Transverse colon (tissue), 4 donors: ENCODE measurements around the gene STK11. TPM values are rescaled to one million over a fixed set of nuclear protein-coding genes. Genes with fewer than 3 reads are reported as not detected.

Experiments used
- DNase-seq: peaks from one replicate; pipeline ENCODE4 v3.0.0-alpha.2; 2019
- H3K27ac ChIP-seq, 4 donors: fragments of 200-600 bp; sonication (generic); 2 replicates each; pipeline ENCODE4 v1.5.1; 2016 to 2018; ENCODE audit warnings: inconsistent platforms in 4 of 4
- H3K27me3 ChIP-seq: fragments of 200-600 bp; sonication (generic); 2 replicates; pipeline ENCODE4 v1.5.1; 2017; ENCODE audit warnings: inconsistent platforms
- H3K36me3 ChIP-seq, 4 donors: fragments of 200-600 bp; sonication (generic); 2 replicates each; pipeline ENCODE4 v1.5.1; 2017 to 2019; ENCODE audit warnings: inconsistent platforms in 4 of 4
- H3K4me1 ChIP-seq, 4 donors: fragments of 200-600 bp; sonication (generic); 2 replicates each; pipeline ENCODE4 v1.5.1; 2017 to 2020; ENCODE audit warnings: inconsistent platforms in 4 of 4
- H3K4me3 ChIP-seq, 4 donors: fragments of 200-600 bp; sonication (generic); 1 replicate in 1 of 4; 2 replicates in 3 of 4; pipeline versions ENCODE4 v1.5.1 to v1.6.1; 2017 to 2019; ENCODE audit warnings: inconsistent platforms in 4 of 4
- H3K9me3 ChIP-seq, 2 donors: fragments of 200-600 bp; sonication (generic); 2 replicates each; pipeline ENCODE4 v1.5.1; 2017 to 2019; ENCODE audit warnings: inconsistent platforms in 2 of 2
- CTCF ChIP-seq, 5 experiments: fragments of 200-600 bp in 3 of 5; fragments of 450-650 bp in 2 of 5; sonication (generic) in 3 of 5; IDR thresholded peaks; 1 replicate in 2 of 5; 2 replicates in 3 of 5; pipeline ENCODE4 v1.5.1; 2016 to 2017; ENCODE audit warnings: antibody characterized with exemption in 5 of 5, inconsistent platforms in 3 of 5, mild to moderate bottlenecking in 2 of 5, moderate library complexity in 1 of 5
- EP300 ChIP-seq: sonication (generic); formaldehyde crosslinking; IDR thresholded peaks from one replicate; pipeline ENCODE4 v1.6.1; 2017; ENCODE audit warnings: antibody characterized with exemption, low read depth
- POLR2A ChIP-seq: fragments of 450-650 bp; IDR thresholded peaks from one replicate; pipeline ENCODE4 v1.6.1; 2016; ENCODE audit warnings: antibody characterized with exemption, mild to moderate bottlenecking, moderate library complexity
- POLR2AphosphoS5 ChIP-seq, 3 donors: sonication (generic); formaldehyde crosslinking; IDR thresholded peaks; one replicate each; pipeline ENCODE4 v1.6.1; 2016; ENCODE audit warnings: antibody characterized with exemption in 3 of 3
- WGBS, 2 donors: methylation state at CpG; one replicate each; pipeline ENCODE4 v1.1.5; 2018; ENCODE audit warnings: low coverage in 1 of 2; 5-methylcytosine and 5-hydroxymethylcytosine counted together
- in situ Hi-C, 4 donors: fragments of 200-750 bp; cut with MboI; loops; one replicate each; pipeline versions ENCODE4 v1.15.0 to v1.15.1; 2017; ENCODE audit warnings: low sequenced_read_pairs in 3 of 4, low pct_ligation_motif_present in 1 of 4, low pct_unique_long_range_greater_than_20kb in 1 of 4
- intact Hi-C: fragments of 100-400 bp; cut with DNase I; formaldehyde crosslinking; loops from one replicate; pipeline ENCODE4 v1.15.1; 2023; ENCODE audit warnings: low total_unique reads
- total RNA-seq, 4 donors: library from RNA; depleted of rRNA; stranded (reverse); fragments of >200 nt; gene quantifications; one replicate each; pipeline ENCODE4 v1.1.0, GENCODE V29; 2016

Gene STK11
- total RNA-seq, 4 donors from 2014 or later, result 93.7 to 152 (median 103) TPM

DNA sequence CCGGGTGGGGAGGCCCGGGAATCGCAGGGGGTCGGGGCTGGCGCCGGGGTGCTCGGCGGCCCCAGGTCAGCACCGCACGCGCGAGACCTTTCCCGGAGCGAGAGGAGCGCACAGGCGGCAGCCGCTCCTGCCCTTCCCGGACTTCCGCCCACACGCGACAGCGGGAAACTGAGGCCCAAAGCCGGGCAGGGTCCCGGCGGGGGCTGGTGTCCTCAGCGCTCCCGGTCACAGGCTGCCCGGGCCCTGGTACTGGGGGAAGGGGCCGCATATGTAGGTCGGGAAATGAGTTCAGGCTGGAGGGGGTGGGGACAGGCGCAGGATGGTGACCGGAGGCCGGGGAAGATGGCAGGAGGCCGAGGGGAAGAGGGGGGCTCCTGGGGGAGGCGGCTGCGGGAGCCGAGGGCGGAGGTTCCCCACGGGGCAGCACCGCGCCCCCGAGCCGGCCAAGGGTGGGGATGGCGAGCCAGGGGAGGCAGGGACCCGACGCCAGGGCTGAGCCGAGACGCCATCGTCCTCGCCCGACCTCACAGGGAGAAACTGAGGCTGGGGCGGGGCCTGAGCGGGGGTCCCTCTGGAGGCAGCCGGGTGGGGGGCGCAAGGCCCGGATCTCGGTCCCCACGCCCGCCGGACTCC is 31.6 kb downstream of the STK11 start:
- peaks cover 32 to 54% (median 45%) of the 10 kb centered on the region in 4 donors for H3K4me1 ChIP-seq
- DNase-seq, result no peak
- TF ChIP-seq POLR2AphosphoS5 (IDR thresholded peaks at IDR 0.05), result no peak
- TF ChIP-seq EP300, result no peak
- TF ChIP-seq POLR2A, result no peak
- no peak for TF ChIP-seq CTCF (IDR thresholded peaks at IDR 0.05)
- WGBS, 2 donors, result 1% methylated on average over 44 of the region's 60 CpGs; no CpG with 5 or more reads in 1 of the 2 donors
- in situ Hi-C loops (no loop called here), intact Hi-C loops (no loop called here)
- H3K9me3 ChIP-seq, result no peaks in the 10 kb centered on the region
- peak overlapping the region in 1 of 4 donors; percentile 36 for H3K27ac ChIP-seq
- H3K27me3 ChIP-seq, result peaks cover 46% of the 10 kb centered on the region
- no peaks in the 10 kb centered on the region for H3K36me3 ChIP-seq
- H3K4me3 ChIP-seq, result peak overlapping the region; percentile 29 to 56 (median 37)

- peaks cover 46% of the 10 kb centered on the region for H3K27me3 ChIP-seq
- in situ Hi-C loops, result no loop called here
- intact Hi-C loops, result no loop called here
- peak within 1 kb of the TSS; percentile 4 to 99 (median 98) for H3K27ac ChIP-seq
- H3K9me3 ChIP-seq, result no peaks in the 10 kb centered on the region
- TF ChIP-seq CTCF (IDR thresholded peaks at IDR 0.05) (no peak), POLR2A (no peak), POLR2AphosphoS5 (IDR thresholded peaks at IDR 0.05) (no peak), EP300 (no peak)
- H3K36me3 ChIP-seq, result no peaks in the 10 kb centered on the region
- peaks cover 35 to 54% (median 45%) of the 10 kb centered on the region in 4 donors for H3K4me1 ChIP-seq
- 1% methylated on average over 30 of the region's 87 CpGs; no CpG with 5 or more reads in 1 of the 2 donors for WGBS, 2 donors
- DNase-seq, result no peak
- peak within 1 kb of the TSS; percentile 29 to 56 (median 37) for H3K4me3 ChIP-seq
Measured at GRCh38 chr19:1237754-1238368, 32.3 kb downstream of the STK11 start, which contains the start of gene CBARP. Gene CBARP (minus strand): TSS chr19:1238005. CDS start chr19:1236100, 1,905 bp downstream.

- WGBS, 2 donors, result 45 to 78% methylated on average over 6 to 34 of the region's 34 CpGs
- Histone ChIP-seq H3K27ac (peak overlapping the region; percentile 98 to 99 (median 98)), H3K36me3 (no peaks in the 10 kb centered on the region), H3K4me1 (peaks cover 36 to 54% (median 45%) of the 10 kb centered on the region in 4 donors), H3K27me3 (peaks cover 43% of the 10 kb centered on the region), H3K4me3 (peak overlapping the region in 2 of 4 donors; percentile 40 to 41), H3K9me3 (no peaks in the 10 kb centered on the region)
- in situ Hi-C loops (no loop called here), intact Hi-C loops (no loop called here)
- DNase-seq, result no peak
- TF ChIP-seq POLR2A (no peak), EP300 (no peak), CTCF (IDR thresholded peaks at IDR 0.05) (no peak), POLR2AphosphoS5 (IDR thresholded peaks at IDR 0.05) (no peak)
Measured at GRCh38 chr19:1238369-1239303, 33.1 kb downstream of the STK11 start.

DNA sequence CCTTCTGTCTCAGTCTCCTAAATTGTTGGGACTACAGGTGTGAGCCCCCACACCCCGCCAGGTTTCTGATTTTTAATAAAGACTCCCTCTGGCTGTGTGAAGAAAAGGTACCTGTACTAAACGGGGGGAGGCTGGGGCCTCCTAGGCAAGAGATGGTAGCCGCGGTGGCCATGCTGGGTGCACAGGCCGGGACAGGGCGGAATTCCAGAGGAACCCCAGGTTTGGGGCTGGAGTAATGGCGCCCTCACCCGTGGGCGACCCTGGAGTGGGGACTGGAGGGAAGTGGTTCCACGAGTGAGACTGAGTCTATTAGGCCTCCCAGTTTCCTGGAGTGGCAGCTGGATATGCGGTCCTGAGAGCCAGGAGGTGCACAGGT is 33.8 kb downstream of the STK11 start:
- H3K4me1 ChIP-seq, result peaks cover 43 to 56% (median 49%) of the 10 kb centered on the region in 4 donors
- TF ChIP-seq EP300 (no peak), POLR2AphosphoS5 (IDR thresholded peaks at IDR 0.05) (no peak), POLR2A (no peak), CTCF (IDR thresholded peaks at IDR 0.05) (no peak)
- H3K4me3 ChIP-seq, result no peak overlapping the region
- no peaks in the 10 kb centered on the region for H3K36me3 ChIP-seq
- intact Hi-C loops, result no loop called here
- H3K9me3 ChIP-seq, result no peaks in the 10 kb centered on the region
- peak overlapping the region; percentile 98 to 99 (median 98) for H3K27ac ChIP-seq
- in situ Hi-C loops, result no loop called here
- WGBS, 2 donors, result 57 to 83% methylated on average over 1 to 11 of the region's 11 CpGs
- peaks cover 35% of the 10 kb centered on the region for H3K27me3 ChIP-seq
- DNase-seq, result no peak
